SK-N-MC (cell line): ENCODE results near the gene HAUS5.

Experiments used
- DNase-seq: peaks from one replicate; pipeline ENCODE4 v3.0.0-alpha.2; 2011; ENCODE audit warnings: low read depth, low spot score
- H3K27ac ChIP-seq: fragments of 200-600 bp; sonication (generic); 2 replicates; pipeline ENCODE4 v1.5.1; 2016; ENCODE audit warnings: mixed run types
- H3K36me3 ChIP-seq: fragments of 200-600 bp; sonication (generic); 2 replicates; pipeline ENCODE4 v1.6.1; 2017; ENCODE audit warnings: antibody characterized with exemption, low read length, mixed read lengths; ENCODE audit not compliant: insufficient read depth
- H3K4me3 ChIP-seq: fragments of 200-600 bp; sonication (generic); 2 replicates; pipeline ENCODE4 v1.5.1; 2016
- H3K9ac ChIP-seq: fragments of 200-600 bp; sonication (generic); 2 replicates; pipeline ENCODE4 v1.8.0; 2017; ENCODE audit warnings: mixed run types, mixed read lengths; ENCODE audit not compliant: insufficient read length
- H3K9me3 ChIP-seq: fragments of 200-600 bp; sonication (generic); 2 replicates; pipeline ENCODE4 v1.6.1; 2017; ENCODE audit warnings: low read depth, mild to moderate bottlenecking, antibody characterized with exemption, low read length, moderate library complexity, mixed read lengths
- EZH2 ChIP-seq: fragments of 200-600 bp; sonication (generic); IDR thresholded peaks from one replicate; pipeline ENCODE4 v1.6.1; 2017; ENCODE audit warnings: antibody characterized with exemption
- FOXP2 ChIP-seq: optimal IDR thresholded peaks from 2 replicates; pipeline ENCODE3; 2011; ENCODE audit warnings: mild to moderate bottlenecking, moderate library complexity; ENCODE audit not compliant: insufficient read depth; ENCODE audit errors: extremely low read length, control extremely low read depth
- POLR2AphosphoS5 ChIP-seq: IDR thresholded peaks from 2 replicates; pipeline ENCODE4 v1.6.1; 2012; ENCODE audit warnings: mild to moderate bottlenecking, low read depth, low read length, borderline replicate concordance

The HAUS5 gene

GRCh38 chr19:35655600-35655999, 43.1 kb downstream of the HAUS5 start:
- no peak for DNase-seq
- H3K27ac ChIP-seq: no peak overlapping the region
- no peak for TF ChIP-seq EZH2
- no peak for TF ChIP-seq FOXP2
- peaks cover 48% of the 10 kb centered on the region for H3K36me3 ChIP-seq
- H3K9me3 ChIP-seq: no peaks in the 10 kb centered on the region
- no peak overlapping the region for H3K4me3 ChIP-seq
- H3K9ac ChIP-seq: no peak overlapping the region

DNA sequence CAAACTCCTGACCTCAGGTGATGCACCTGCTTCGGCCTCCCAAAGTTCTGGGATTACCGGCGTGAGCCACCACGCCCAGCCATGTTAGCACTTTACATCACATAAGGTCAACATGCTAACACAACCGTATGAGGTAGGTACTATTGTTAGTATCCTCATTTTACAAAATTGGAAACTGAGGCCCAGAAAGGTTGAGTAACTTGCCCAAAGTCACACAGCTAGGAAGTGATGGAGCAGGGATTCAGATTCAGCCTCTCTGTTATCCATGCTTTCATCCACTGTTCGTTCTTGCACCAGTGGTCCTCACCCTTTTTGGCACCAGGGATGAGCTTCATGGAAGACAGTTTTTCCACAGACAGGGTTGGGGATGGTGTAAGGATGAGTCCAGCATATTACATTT, 44.2 kb downstream of the HAUS5 start:
- H3K9me3 ChIP-seq: no peaks in the 10 kb centered on the region
- peaks cover 44% of the 10 kb centered on the region for H3K36me3 ChIP-seq
- no peak overlapping the region for H3K9ac ChIP-seq
- H3K4me3 ChIP-seq: no peak overlapping the region
- no peak for DNase-seq
- no peak overlapping the region for H3K27ac ChIP-seq
- TF ChIP-seq FOXP2 (no peak), EZH2 (no peak), POLR2AphosphoS5 (no peak)

- TF ChIP-seq EZH2 (no peak), FOXP2 (no peak), POLR2AphosphoS5 (no peak)
- no peak overlapping the region for H3K27ac ChIP-seq
- no peak overlapping the region for H3K4me3 ChIP-seq
- no peak for DNase-seq
- peaks cover 44% of the 10 kb centered on the region for H3K36me3 ChIP-seq
- no peak overlapping the region for H3K9ac ChIP-seq
- H3K9me3 ChIP-seq: no peaks in the 10 kb centered on the region
Observed at GRCh38 chr19:35657904-35658700, 45.6 kb downstream of the HAUS5 start.

GRCh38 chr19:35661995-35662340, 49.4 kb downstream of the HAUS5 start:
- no peaks in the 10 kb centered on the region for H3K9me3 ChIP-seq
- no peak overlapping the region for H3K9ac ChIP-seq
- no peak overlapping the region for H3K27ac ChIP-seq

GRCh38 chr19:35663981-35664380, 51.4 kb downstream of the HAUS5 start:
- TF ChIP-seq FOXP2: no peak
- no peak for TF ChIP-seq EZH2

More at GRCh38 chr19:35661995-35662340, 49.4 kb downstream of the HAUS5 start:
- no peak for DNase-seq
- Histone ChIP-seq H3K36me3 (peaks cover 15% of the 10 kb centered on the region; the same call in 1 of the 2 replicates), H3K4me3 (no peak overlapping the region)
- TF ChIP-seq EZH2 (no peak), POLR2AphosphoS5 (no peak), FOXP2 (no peak)

GRCh38 chr19:35665157-35665556, 52.6 kb downstream of the HAUS5 start:
- no peaks in the 10 kb centered on the region for H3K9me3 ChIP-seq
- no peak overlapping the region for H3K4me3 ChIP-seq
- no peak overlapping the region for H3K27ac ChIP-seq
- no peak for TF ChIP-seq FOXP2
- TF ChIP-seq EZH2: no peak
- no peak for TF ChIP-seq POLR2AphosphoS5
- no peak overlapping the region for H3K9ac ChIP-seq
- no peak for DNase-seq
- no peaks in the 10 kb centered on the region for H3K36me3 ChIP-seq

More at GRCh38 chr19:35663981-35664380, 51.4 kb downstream of the HAUS5 start:
- no peaks in the 10 kb centered on the region for H3K9me3 ChIP-seq
- no peak overlapping the region for H3K9ac ChIP-seq
- H3K27ac ChIP-seq: no peak overlapping the region
- no peak overlapping the region for H3K4me3 ChIP-seq
- no peak for DNase-seq
- no peaks in the 10 kb centered on the region for H3K36me3 ChIP-seq

DNA sequence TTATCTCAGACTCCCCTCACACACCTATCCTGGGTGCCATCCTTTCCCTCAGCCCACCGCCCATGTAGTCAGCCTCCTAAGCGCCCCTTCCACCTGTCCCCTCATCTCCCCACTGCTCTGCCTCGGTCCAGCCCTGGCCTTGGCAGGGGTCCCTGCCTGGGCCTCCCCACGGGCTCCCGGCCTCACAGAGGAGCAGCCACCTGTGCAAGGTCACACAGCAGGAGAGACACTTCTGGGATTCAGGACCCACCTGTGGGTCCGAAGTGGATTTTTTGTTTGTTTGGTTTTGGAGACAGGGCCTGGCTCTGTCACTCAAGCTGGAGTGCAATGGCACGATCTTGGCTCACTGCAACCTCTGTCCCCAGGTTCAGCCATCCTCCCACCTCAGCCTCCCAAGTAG, 53.1 kb downstream of the HAUS5 start:
- no peak for TF ChIP-seq EZH2
- TF ChIP-seq POLR2AphosphoS5: no peak
- TF ChIP-seq FOXP2: no peak
- no peaks in the 10 kb centered on the region for H3K36me3 ChIP-seq
- DNase-seq: no peak

DNA sequence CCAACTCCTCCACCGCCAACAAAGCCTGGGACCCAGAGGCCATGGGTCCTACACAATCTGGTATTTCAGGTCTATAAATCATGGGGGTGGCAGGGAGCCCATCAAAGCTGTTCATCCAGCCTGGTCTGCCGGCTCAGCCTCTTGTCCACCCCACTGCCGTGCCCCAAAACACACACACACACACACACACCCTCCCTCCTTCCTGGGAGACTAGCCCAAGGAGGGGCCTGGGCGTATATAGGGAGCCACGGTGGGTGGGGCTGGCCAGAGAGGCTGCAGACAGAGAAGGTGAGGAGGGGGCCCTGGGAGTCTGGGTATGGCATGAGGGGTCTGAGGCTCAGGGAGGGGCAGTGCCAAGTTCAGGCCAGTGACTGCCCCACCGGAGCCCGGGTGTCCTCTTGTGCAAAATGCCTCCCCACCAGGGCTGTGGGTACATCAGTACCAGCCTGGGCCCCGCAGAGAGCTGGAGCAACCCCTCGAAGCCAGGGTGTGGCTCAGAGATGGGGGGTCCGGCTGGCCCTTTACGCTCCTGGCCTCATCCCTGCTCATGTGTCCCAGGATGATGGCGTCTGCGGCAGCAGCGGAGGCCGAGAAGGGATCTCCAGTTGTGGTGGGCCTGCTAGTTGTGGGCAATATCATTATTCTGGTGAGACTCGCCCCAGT, 53.8 kb downstream of the HAUS5 start, which contains the start of gene UPK1A:
TSS of gene UPK1A (plus strand) at position 267 of the 663 bp plus-strand sequence. CDS start at position 563, 296 bp downstream.
- Histone ChIP-seq H3K4me3 (no peak within 1 kb of the TSS), H3K9ac (no peak within 1 kb of the TSS), H3K9me3 (no peaks in the 10 kb centered on the region), H3K36me3 (no peaks in the 10 kb centered on the region), H3K27ac (no peak within 1 kb of the TSS)
- TF ChIP-seq EZH2 (no peak), FOXP2 (no peak), POLR2AphosphoS5 (no peak)
- no peak for DNase-seq

More for the DNA sequence above, 53.1 kb downstream of the HAUS5 start:
- Histone ChIP-seq H3K27ac (no peak overlapping the region), H3K9ac (no peak overlapping the region), H3K9me3 (no peaks in the 10 kb centered on the region), H3K4me3 (no peak overlapping the region)

DNA sequence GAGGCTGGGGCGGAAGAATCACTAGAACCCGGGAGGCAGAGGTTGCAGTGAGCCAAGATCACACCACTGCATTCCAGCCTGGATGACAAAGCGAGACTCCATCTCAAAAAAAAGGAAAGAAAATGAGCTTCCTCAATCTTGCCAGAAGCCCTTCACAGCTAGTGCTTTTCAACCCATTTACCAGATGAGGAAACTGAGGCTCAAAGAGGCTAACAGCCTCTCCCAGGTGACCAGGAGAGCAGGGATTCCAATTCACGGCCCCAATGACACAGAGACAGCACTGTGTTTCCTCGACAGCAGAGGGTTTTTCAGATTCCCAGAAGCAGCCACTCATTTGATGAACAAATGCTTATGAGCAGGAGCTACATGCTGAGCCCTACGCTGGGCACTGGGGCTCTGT, 57.0 kb downstream of the HAUS5 start:
- DNase-seq: no peak
- TF ChIP-seq EZH2 (no peak), POLR2AphosphoS5 (no peak), FOXP2 (no peak)
- H3K9ac ChIP-seq: no peak overlapping the region
- no peak overlapping the region for H3K27ac ChIP-seq
- no peaks in the 10 kb centered on the region for H3K36me3 ChIP-seq
- H3K4me3 ChIP-seq: no peak overlapping the region
- no peaks in the 10 kb centered on the region for H3K9me3 ChIP-seq
